Prostate gland (tissue), 2 donors: ENCODE data around the gene DRC1. TPM values are rescaled to one million over a fixed set of nuclear protein-coding genes. Genes with fewer than 3 reads are reported as not detected.

Experiments
- DNase-seq: peaks from one replicate; pipeline ENCODE4 v3.0.0-alpha.2; 2019; ENCODE audit warnings: low spot score
- H3K27ac ChIP-seq, 2 donors: fragments of 200-600 bp; sonication (generic); 2 replicates each; pipeline ENCODE4 v1.5.1; 2017 to 2019
- H3K27me3 ChIP-seq: fragments of 200-600 bp; sonication (generic); replicated peaks from 2 replicates; pipeline ENCODE4 v1.5.1; 2019; ENCODE audit not compliant: insufficient read depth
- H3K36me3 ChIP-seq, 2 donors: fragments of 200-600 bp; sonication (generic); 1 replicate in 1 of 2; 2 replicates in 1 of 2; pipeline versions ENCODE4 v1.5.1 to v1.8.1; 2017 to 2019
- H3K4me1 ChIP-seq: fragments of 200-600 bp; sonication (generic); replicated peaks from 2 replicates; pipeline ENCODE4 v1.5.1; 2019
- H3K4me3 ChIP-seq, 2 donors: fragments of 200-600 bp; sonication (generic); 2 replicates each; pipeline ENCODE4 v1.5.1; 2017 to 2019
- H3K9me3 ChIP-seq: fragments of 200-600 bp; sonication (generic); 2 replicates; pipeline ENCODE4 v1.5.1; 2017
- CTCF ChIP-seq, 4 experiments: fragments of 200-600 bp in 2 of 4; fragments of 450-650 bp in 2 of 4; sonication (generic) in 2 of 4; IDR thresholded peaks; 1 replicate in 3 of 4; 2 replicates in 1 of 4; pipeline ENCODE4 v1.5.1; 2016 to 2019; ENCODE audit warnings: antibody characterized with exemption in 4 of 4, mild to moderate bottlenecking in 2 of 4, moderate library complexity in 2 of 4
- POLR2A ChIP-seq: fragments of 450-650 bp; IDR thresholded peaks from one replicate; pipeline ENCODE4 v1.6.1; 2016; ENCODE audit warnings: antibody characterized with exemption, mild to moderate bottlenecking
- POLR2AphosphoS5 ChIP-seq: sonication (generic); formaldehyde crosslinking; IDR thresholded peaks from one replicate; pipeline ENCODE4 v1.6.1; 2017; ENCODE audit warnings: antibody characterized with exemption
- WGBS: methylation state at CpG from one replicate; pipeline ENCODE4 v1.1.5; 2018; 5-methylcytosine and 5-hydroxymethylcytosine counted together
- intact Hi-C: fragments of 100-400 bp; cut with DNase I; formaldehyde crosslinking; loops from one replicate; pipeline ENCODE4 v1.14.2; 2022
- total RNA-seq, 2 donors: library from RNA; depleted of rRNA; stranded (reverse); fragments of >200 nt; gene quantifications; one replicate each; pipeline ENCODE4 v1.1.0, GENCODE V29; 2016

DRC1 gene
- total RNA-seq, 2 donors from 2014 or later, result 3.8 TPM; not detected in 1

GRCh38 chr2:26456440-26457250 is 54.9 kb downstream of the DRC1 start:
- H3K4me3 ChIP-seq, result no peak overlapping the region
- WGBS, result 94% methylated on average over 10 of the region's 10 CpGs
- H3K4me1 ChIP-seq, result no peaks in the 10 kb centered on the region
- no peaks in the 10 kb centered on the region for H3K9me3 ChIP-seq
- no peak for DNase-seq
- intact Hi-C loops, result no loop called here
- H3K36me3 ChIP-seq, result no peaks in the 10 kb centered on the region
- H3K27me3 ChIP-seq, result no peaks in the 10 kb centered on the region
- H3K27ac ChIP-seq, result no peak overlapping the region
- TF ChIP-seq POLR2AphosphoS5 (no peak), CTCF (IDR thresholded peaks at IDR 0.05) (no peak), POLR2A (no peak)

- DNase-seq, result no peak
- Histone ChIP-seq H3K4me3 (no peak overlapping the region), H3K27ac (no peak overlapping the region), H3K4me1 (no peaks in the 10 kb centered on the region), H3K27me3 (no peaks in the 10 kb centered on the region), H3K9me3 (no peaks in the 10 kb centered on the region), H3K36me3 (no peaks in the 10 kb centered on the region)
- TF ChIP-seq POLR2A (no peak), CTCF (IDR thresholded peaks at IDR 0.05) (no peak), POLR2AphosphoS5 (no peak)
- intact Hi-C loops, result no loop called here
- WGBS, result 68% methylated on average over 11 of the region's 11 CpGs
Observed at GRCh38 chr2:26457251-26457666, 55.5 kb downstream of the DRC1 start.

- no peak for TF ChIP-seq POLR2AphosphoS5
- TF ChIP-seq POLR2A, result no peak
- TF ChIP-seq CTCF (IDR thresholded peaks at IDR 0.05), result no peak
- intact Hi-C loops, result no loop called here
Observed at GRCh38 chr2:26457695-26458364, 56.1 kb downstream of the DRC1 start.

GRCh38 chr2:26458365-26459042 is 56.8 kb downstream of the DRC1 start:
- H3K9me3 ChIP-seq, result no peaks in the 10 kb centered on the region
- H3K4me1 ChIP-seq, result no peaks in the 10 kb centered on the region
- TF ChIP-seq POLR2A, result no peak
- H3K4me3 ChIP-seq, result no peak overlapping the region
- H3K27me3 ChIP-seq, result no peaks in the 10 kb centered on the region
- no peaks in the 10 kb centered on the region for H3K36me3 ChIP-seq
- H3K27ac ChIP-seq, result no peak overlapping the region
- intact Hi-C loops, result no loop called here
- DNase-seq, result no peak
- WGBS, result 89% methylated on average over 14 of the region's 14 CpGs

More at GRCh38 chr2:26457695-26458364, 56.1 kb downstream of the DRC1 start:
- WGBS, result 96% methylated on average over 19 of the region's 19 CpGs
- H3K9me3 ChIP-seq, result no peaks in the 10 kb centered on the region
- H3K4me3 ChIP-seq, result no peak overlapping the region
- H3K4me1 ChIP-seq, result no peaks in the 10 kb centered on the region
- DNase-seq, result no peak
- H3K27ac ChIP-seq, result no peak overlapping the region
- no peaks in the 10 kb centered on the region for H3K36me3 ChIP-seq
- H3K27me3 ChIP-seq, result no peaks in the 10 kb centered on the region

GRCh38 chr2:26459991-26460612 is 58.4 kb downstream of the DRC1 start:
- Histone ChIP-seq H3K27me3 (no peaks in the 10 kb centered on the region), H3K9me3 (no peaks in the 10 kb centered on the region), H3K4me1 (no peaks in the 10 kb centered on the region), H3K36me3 (no peaks in the 10 kb centered on the region), H3K27ac (no peak overlapping the region), H3K4me3 (no peak overlapping the region)
- no peak for DNase-seq
- intact Hi-C loops, result no loop called here
- 85% methylated on average over 14 of the region's 15 CpGs for WGBS
- TF ChIP-seq CTCF (IDR thresholded peaks at IDR 0.05) (no peak), POLR2A (no peak), POLR2AphosphoS5 (no peak)
